EL (cell line): ENCODE data around the gene ATG4B.
"Not testable (repeated sequence)": the region's sequence is repeated elsewhere in the genome, so short reads cannot be mapped to it uniquely, and the experiment has no call there.

Source experiments
- DNase-seq: peaks from one replicate; pipeline ENCODE4 v3.0.0-alpha.2; 2016

Gene ATG4B

GRCh38 chr2:241637018-241637794, at the start of gene ATG4B, which contains the start of gene THAP4:
Gene ATG4B (plus strand): TSS chr2:241637693. CDS start chr2:241637715, 22 bp downstream.
Gene THAP4 (minus strand): TSS chr2:241637158. CDS start chr2:241637017, 141 bp downstream.
- DNase-seq, result peak; percentile 84

GRCh38 chr2:241589863-241590262, 47.6 kb upstream of the ATG4B start:
- not testable (repeated sequence) for DNase-seq

GRCh38 chr2:241590496-241591455, 46.7 kb upstream of the ATG4B start:
- not testable (repeated sequence) for DNase-seq

GRCh38 chr2:241592126-241592845, 45.2 kb upstream of the ATG4B start:
- no peak for DNase-seq

- DNase-seq, result no peak
Measured at GRCh38 chr2:241593271-241593670, 44.2 kb upstream of the ATG4B start.

- no peak for DNase-seq
Measured at GRCh38 chr2:241595600-241596140, 41.8 kb upstream of the ATG4B start.

GRCh38 chr2:241597561-241597960, 39.9 kb upstream of the ATG4B start:
- no peak for DNase-seq

- no peak for DNase-seq
Measured at GRCh38 chr2:241598061-241598460, 39.4 kb upstream of the ATG4B start.

GRCh38 chr2:241598487-241598886, 39.0 kb upstream of the ATG4B start:
- DNase-seq, result no peak

GRCh38 chr2:241599615-241600014, 37.9 kb upstream of the ATG4B start:
- no peak for DNase-seq

GRCh38 chr2:241601841-241602240, 35.7 kb upstream of the ATG4B start:
- DNase-seq, result no peak

- DNase-seq, result no peak
Measured at GRCh38 chr2:241602720-241603119, 34.8 kb upstream of the ATG4B start.

- DNase-seq, result no peak
Measured at GRCh38 chr2:241603686-241604085, 33.8 kb upstream of the ATG4B start.

GRCh38 chr2:241606186-241606585, 31.3 kb upstream of the ATG4B start:
- DNase-seq, result no peak

- no peak for DNase-seq
Measured at GRCh38 chr2:241607162-241607885, 30.2 kb upstream of the ATG4B start.

GRCh38 chr2:241608881-241609280, 28.6 kb upstream of the ATG4B start:
- DNase-seq, result no peak

GRCh38 chr2:241609859-241610793, 27.4 kb upstream of the ATG4B start:
- peak; percentile 88 for DNase-seq

- no peak for DNase-seq
Measured at GRCh38 chr2:241611062-241611461, 26.4 kb upstream of the ATG4B start.

- DNase-seq, result no peak
Measured at GRCh38 chr2:241612156-241613016, 25.1 kb upstream of the ATG4B start.
